IPS-15b (cell line): Measurements from ENCODE around the gene PCSK5.
"Not testable (repeated sequence)": the region's sequence is repeated elsewhere in the genome, so short reads cannot be mapped to it uniquely, and the experiment has no call there.

Experiments used
- H3K27me3 ChIP-seq: one replicate; pipeline ENCODE4 v1.6.1; 2013; ENCODE audit warnings: low read length; ENCODE audit not compliant: control insufficient read depth, insufficient read depth
- H3K36me3 ChIP-seq: one replicate; pipeline ENCODE4 v1.6.1; 2013; ENCODE audit warnings: low read length; ENCODE audit not compliant: control insufficient read depth, insufficient read depth
- H3K4me1 ChIP-seq: one replicate; pipeline ENCODE4 v1.6.1; 2013; ENCODE audit warnings: mild to moderate bottlenecking, low read length; ENCODE audit not compliant: control insufficient read depth, insufficient read depth
- H3K4me3 ChIP-seq: one replicate; pipeline ENCODE4 v1.5.1; 2013; ENCODE audit warnings: low read depth, low read length
- H3K9ac ChIP-seq: one replicate; pipeline ENCODE4 v1.6.1; 2013; ENCODE audit warnings: low read depth, mild to moderate bottlenecking, low read length
- H3K9me3 ChIP-seq: one replicate; pipeline ENCODE4 v1.6.1; 2013; ENCODE audit warnings: mild to moderate bottlenecking, low read length; ENCODE audit not compliant: control insufficient read depth, insufficient read depth

PCSK5 gene

DNA sequence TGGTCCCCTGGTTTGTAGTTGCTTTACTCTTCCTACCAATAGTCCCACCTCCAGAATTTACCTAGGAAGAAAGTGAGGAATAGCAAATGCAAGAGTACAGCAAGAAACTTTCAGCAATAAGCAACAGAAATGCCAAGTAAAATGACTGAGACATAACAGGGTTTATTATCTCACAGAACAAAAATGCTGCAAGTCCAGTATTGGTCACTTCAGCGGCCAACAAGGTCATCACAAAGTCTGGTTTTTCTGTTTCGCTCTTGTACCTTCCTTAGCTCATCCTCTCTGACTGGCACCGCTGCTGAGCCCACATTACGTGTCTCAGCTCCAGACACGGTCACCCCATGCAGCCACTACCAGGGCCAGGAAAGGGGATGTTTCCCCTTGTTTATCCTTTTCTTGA is 421.1 kb downstream of the PCSK5 start:
- Histone ChIP-seq H3K9me3 (no peaks in the 10 kb centered on the region), H3K4me1 (no peaks in the 10 kb centered on the region), H3K27me3 (no peaks in the 10 kb centered on the region)

DNA sequence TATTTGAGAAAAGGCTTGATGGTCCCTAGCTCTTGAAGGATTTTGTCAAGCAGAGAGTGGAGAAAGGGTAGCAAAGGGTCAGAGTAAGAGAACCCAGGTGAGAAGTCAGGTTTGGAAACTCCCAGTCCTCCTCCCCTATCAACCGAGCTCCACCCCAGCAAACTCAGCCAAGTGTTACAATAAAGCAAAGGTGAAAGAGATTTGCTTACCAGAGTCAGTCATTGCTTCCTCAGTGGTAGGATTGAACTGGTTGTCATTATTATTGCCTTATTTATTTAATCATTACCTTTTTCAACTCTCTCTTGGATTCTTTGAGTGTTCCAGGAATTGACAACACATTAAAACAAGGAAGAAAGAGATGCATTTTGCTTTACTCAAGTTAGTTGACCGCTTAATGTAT is 423.3 kb downstream of the PCSK5 start:
- H3K4me3 ChIP-seq, result no peak overlapping the region
- no peaks in the 10 kb centered on the region for H3K4me1 ChIP-seq
- H3K36me3 ChIP-seq, result no peaks in the 10 kb centered on the region
- H3K9ac ChIP-seq, result no peak overlapping the region
- H3K9me3 ChIP-seq, result no peaks in the 10 kb centered on the region
- no peaks in the 10 kb centered on the region for H3K27me3 ChIP-seq

More for the DNA sequence above, 421.1 kb downstream of the PCSK5 start:
- no peaks in the 10 kb centered on the region for H3K36me3 ChIP-seq
- H3K9ac ChIP-seq, result no peak overlapping the region
- H3K4me3 ChIP-seq, result no peak overlapping the region

DNA sequence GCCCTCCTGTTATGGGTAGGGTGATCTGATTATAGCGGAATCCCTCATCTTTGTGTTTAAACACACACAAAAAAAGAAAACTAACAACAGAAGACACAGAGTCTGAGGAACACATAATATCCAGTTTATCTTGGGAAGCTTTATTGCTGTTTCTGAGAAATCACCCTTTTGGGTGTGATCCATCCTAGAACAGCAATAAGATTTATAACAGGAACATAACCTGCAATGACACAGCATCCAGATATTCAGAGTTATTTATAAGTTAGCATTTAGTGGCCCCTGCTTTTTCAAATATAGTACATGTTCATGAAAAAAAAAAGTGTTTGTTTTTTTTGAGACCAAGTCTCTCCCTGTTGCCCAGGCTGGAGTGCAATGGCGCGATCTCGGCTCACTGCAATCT is 423.8 kb downstream of the PCSK5 start:
- Histone ChIP-seq H3K27me3 (no peaks in the 10 kb centered on the region), H3K9ac (no peak overlapping the region), H3K4me1 (no peaks in the 10 kb centered on the region), H3K4me3 (no peak overlapping the region), H3K36me3 (no peaks in the 10 kb centered on the region), H3K9me3 (no peaks in the 10 kb centered on the region)

DNA sequence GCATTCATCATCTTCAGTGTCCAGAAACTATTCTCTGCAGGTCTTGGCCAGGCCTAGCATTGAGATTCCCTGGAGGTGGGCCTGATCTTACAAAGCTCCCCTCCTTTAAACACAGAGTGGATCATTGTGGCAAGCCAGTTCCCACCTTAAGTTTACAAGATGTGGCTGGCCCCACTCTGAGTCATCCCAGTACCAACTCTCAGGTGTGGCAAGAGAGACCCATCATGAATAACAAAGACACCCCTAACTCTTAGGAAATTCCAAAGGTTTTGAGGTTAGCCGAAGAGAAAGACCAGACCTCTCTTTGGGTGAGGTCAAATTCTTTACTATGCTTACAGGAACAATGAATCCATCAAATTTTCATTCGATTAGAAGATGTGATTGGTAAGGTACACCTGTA is 425.6 kb downstream of the PCSK5 start:
- Histone ChIP-seq H3K9me3 (no peaks in the 10 kb centered on the region), H3K27me3 (no peaks in the 10 kb centered on the region), H3K4me3 (no peak overlapping the region), H3K9ac (no peak overlapping the region), H3K36me3 (no peaks in the 10 kb centered on the region), H3K4me1 (no peaks in the 10 kb centered on the region)

DNA sequence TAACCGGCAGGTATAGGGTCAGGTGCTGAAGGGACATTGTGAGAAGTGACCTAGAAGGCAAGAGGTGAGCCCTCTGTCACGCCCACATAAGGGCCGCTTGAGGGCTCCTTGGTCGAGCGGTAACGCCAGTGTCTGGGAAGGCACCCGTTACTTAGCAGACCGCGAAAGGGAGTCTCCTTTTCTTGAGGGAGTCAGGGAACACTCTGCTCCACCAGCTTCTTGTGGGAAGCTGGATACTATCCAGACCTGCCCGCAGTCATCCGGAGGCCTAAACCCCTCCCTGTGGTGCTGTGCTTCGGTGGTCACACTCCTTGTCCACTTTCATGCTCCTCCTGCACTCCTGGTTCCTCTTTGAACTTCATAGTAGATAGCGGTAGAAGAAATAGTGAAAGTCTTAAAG is 429.0 kb downstream of the PCSK5 start:
- H3K4me3 ChIP-seq, H3K27me3 ChIP-seq, H3K9me3 ChIP-seq, H3K9ac ChIP-seq, H3K4me1 ChIP-seq, H3K36me3 ChIP-seq: not testable (repeated sequence)

DNA sequence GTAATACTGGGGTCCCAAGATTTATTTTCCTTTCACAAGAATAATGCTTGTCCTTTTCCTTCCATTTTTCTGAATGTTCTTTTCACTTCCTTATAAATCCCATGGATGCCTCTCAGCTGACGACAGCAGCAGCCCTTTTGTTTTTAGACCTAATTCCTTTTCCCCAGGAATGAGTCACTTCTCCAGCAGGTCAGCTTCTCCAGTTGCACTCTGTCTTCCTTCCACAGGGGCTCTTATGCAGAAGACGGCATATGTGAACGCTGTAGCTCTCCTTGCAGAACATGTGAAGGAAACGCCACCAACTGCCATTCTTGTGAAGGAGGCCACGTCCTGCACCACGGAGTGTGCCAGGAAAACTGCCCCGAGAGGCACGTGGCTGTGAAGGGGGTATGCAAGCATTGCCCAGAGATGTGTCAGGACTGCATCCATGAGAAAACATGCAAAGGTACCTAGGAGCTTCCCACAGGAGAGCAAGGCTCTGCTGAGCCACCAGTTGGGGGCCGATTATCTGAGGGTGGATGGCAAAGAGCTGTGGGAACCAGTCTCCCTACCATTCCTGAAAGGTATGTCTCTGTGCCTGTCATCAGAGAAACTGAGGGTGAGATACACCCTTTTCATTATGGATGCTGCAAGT is 430.8 kb downstream of the PCSK5 start:
- Histone ChIP-seq H3K4me1 (no peaks in the 10 kb centered on the region), H3K9ac (no peak overlapping the region), H3K9me3 (no peaks in the 10 kb centered on the region), H3K27me3 (no peaks in the 10 kb centered on the region), H3K4me3 (no peak overlapping the region), H3K36me3 (no peaks in the 10 kb centered on the region)

DNA sequence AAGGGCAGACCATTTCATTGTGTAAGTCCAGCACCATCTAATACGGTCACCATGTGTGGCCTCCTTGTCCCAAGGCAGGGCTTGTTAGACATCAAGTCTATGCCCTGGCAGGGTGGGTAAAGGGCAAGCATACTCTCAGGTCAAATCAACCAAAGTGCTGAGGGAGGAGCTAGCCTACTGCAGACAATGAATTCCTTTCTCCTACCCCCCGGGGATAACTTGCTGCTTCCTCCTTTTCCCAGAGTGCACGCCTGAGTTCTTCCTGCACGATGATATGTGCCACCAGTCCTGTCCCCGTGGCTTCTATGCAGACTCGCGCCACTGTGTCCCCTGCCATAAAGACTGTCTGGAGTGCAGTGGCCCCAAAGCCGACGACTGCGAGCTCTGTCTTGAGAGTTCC is 432.3 kb downstream of the PCSK5 start:
- Histone ChIP-seq H3K4me1 (no peaks in the 10 kb centered on the region), H3K9me3 (no peaks in the 10 kb centered on the region), H3K36me3 (no peaks in the 10 kb centered on the region), H3K4me3 (no peak overlapping the region), H3K9ac (no peak overlapping the region), H3K27me3 (no peaks in the 10 kb centered on the region)

DNA sequence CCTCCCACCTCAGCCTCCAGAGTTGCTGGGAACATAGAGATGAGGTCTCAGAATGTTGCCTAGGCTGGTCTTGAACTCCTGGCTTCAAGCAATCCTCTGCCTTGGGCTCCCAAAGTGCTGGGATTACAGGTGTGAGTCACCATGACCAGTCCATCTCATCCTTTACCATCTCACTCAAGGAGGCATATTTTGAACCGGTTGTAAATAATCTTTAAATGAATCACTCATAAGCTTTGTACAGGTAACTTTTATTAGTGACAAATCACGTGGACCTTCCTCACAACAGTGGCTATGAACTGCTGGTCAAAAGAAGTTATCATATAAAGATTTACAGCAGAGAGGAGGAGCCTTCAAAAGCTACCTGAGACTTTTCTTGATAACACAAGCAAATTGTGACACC is 433.0 kb downstream of the PCSK5 start:
- no peaks in the 10 kb centered on the region for H3K27me3 ChIP-seq
- no peaks in the 10 kb centered on the region for H3K9me3 ChIP-seq
- H3K9ac ChIP-seq, result no peak overlapping the region
- no peak overlapping the region for H3K4me3 ChIP-seq
- no peaks in the 10 kb centered on the region for H3K36me3 ChIP-seq
- H3K4me1 ChIP-seq, result no peaks in the 10 kb centered on the region

DNA sequence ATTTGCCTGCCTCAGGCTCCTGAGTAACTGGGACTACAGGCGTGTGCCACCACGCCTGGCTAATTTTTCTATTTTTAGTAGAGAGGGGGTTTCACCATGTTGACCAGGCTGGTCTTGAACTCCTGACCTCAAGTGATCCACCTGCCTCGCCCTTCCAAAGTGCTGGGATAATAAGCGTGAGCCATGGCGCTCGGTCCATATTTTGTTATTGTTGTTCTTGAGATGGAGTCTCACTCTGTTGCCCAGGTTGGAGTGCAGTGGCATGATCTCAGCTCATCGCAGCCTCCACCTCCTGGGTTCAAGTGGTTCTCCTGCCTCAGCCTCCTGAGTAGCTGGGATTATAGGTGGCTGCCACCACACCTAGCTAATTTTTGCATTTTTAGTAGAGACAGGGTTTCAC is 433.6 kb downstream of the PCSK5 start:
- not testable (repeated sequence) for H3K4me3 ChIP-seq, H3K27me3 ChIP-seq, H3K4me1 ChIP-seq, H3K9me3 ChIP-seq, H3K9ac ChIP-seq, H3K36me3 ChIP-seq

DNA sequence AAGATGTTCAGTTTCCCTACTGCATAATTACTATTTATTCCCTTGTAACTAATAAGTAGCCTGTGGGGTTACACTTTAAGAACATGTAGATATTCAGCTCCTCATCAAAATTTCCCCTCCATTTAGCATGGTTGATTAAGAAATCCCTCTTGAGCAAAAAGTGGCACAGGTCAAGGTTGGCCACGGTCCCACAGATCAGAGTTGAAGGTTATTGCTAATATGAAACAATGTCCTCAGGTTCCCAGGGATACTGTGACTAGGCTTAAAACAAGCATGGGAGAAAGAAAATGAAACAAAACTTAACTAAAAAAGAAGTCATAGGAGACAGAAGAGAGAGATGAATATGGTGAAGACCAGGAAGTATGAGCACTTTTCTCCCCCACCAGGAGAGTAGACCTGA is 439.6 kb downstream of the PCSK5 start:
- Histone ChIP-seq H3K27me3 (no peaks in the 10 kb centered on the region), H3K36me3 (no peaks in the 10 kb centered on the region), H3K9me3 (no peaks in the 10 kb centered on the region), H3K9ac (no peak overlapping the region), H3K4me1 (no peaks in the 10 kb centered on the region), H3K4me3 (no peak overlapping the region)

DNA sequence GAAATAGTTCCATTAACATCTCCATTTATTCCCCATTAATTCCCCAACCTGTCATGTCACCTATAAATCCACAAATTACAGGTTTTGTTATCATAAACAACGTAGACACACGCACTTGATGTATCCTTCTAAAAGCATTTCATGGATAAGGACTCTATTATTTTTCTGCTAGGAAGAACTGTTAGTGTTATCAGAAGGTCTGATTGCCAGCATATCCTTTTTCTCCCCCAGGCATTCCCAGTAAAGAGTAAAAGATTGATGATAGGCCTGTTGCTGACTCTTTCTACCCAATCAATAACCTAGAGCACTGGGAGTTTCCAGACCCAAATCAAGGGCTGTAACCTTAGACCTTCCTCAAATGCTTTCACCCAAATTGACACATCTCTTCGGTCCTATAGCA is 442.9 kb downstream of the PCSK5 start:
- Histone ChIP-seq H3K4me1 (no peaks in the 10 kb centered on the region), H3K4me3 (no peak overlapping the region), H3K9me3 (no peaks in the 10 kb centered on the region), H3K9ac (no peak overlapping the region), H3K27me3 (no peaks in the 10 kb centered on the region), H3K36me3 (no peaks in the 10 kb centered on the region)

DNA sequence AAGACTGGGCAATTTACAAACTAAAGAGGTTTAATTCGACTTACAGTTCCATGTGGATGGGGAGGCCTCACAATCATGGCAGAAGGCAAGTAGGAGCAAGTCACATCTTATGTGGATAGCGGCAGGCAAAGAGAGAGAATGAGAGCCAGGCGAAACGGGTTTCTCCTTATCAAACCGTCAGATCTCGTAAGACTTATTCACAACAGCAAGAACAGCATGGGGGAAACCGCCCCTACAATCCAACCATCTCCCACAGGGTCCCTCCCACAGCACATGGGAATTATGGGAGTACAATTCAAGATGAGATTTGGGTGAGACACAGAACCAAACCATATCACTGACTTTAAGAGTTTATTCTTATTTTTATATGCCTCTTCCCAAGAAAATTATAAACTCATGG is 443.5 kb downstream of the PCSK5 start:
- Histone ChIP-seq H3K4me3 (no peak overlapping the region), H3K9ac (no peak overlapping the region), H3K9me3 (no peaks in the 10 kb centered on the region), H3K4me1 (no peaks in the 10 kb centered on the region), H3K27me3 (no peaks in the 10 kb centered on the region), H3K36me3 (no peaks in the 10 kb centered on the region)

DNA sequence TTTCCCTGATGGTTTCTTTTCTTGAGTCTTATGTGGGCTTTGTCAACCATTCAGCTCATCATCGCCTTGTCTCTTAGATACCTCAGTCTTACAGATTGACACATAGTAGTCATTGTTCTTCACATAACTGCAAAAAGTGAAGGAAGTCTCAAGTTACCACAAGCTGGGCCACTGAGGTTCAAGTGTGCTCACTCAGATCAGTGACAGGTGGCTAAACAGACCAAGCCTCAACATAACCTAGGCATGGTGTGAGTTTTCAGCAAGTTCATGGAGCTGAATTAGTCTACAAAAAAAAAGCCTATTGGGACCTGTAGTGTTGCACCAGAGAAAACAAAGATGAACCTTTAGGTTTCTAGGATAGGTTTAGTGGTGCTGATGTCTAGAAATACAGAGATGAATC is 445.6 kb downstream of the PCSK5 start:
- no peaks in the 10 kb centered on the region for H3K9me3 ChIP-seq
- H3K36me3 ChIP-seq, result no peaks in the 10 kb centered on the region
- no peaks in the 10 kb centered on the region for H3K4me1 ChIP-seq
- no peaks in the 10 kb centered on the region for H3K27me3 ChIP-seq
- no peak overlapping the region for H3K9ac ChIP-seq
- H3K4me3 ChIP-seq, result no peak overlapping the region
